Testis (tissue), 3 donors: Measurements from ENCODE around the gene DCST2. TPM values are rescaled to one million over a fixed set of nuclear protein-coding genes. Genes with fewer than 3 reads are reported as not detected.

Experiments
- DNase-seq: peaks from one replicate; pipeline ENCODE4 v3.0.0-alpha.2; 2019
- H3K27ac ChIP-seq, 2 donors: fragments of 200-600 bp; sonication (generic); one replicate each; pipeline ENCODE4 v1.5.1; 2019
- H3K27me3 ChIP-seq: fragments of 200-600 bp; sonication (generic); one replicate; pipeline ENCODE4 v1.5.1; 2019
- H3K36me3 ChIP-seq: fragments of 200-600 bp; sonication (generic); one replicate; pipeline ENCODE4 v1.5.1; 2017; ENCODE audit warnings: low read depth; ENCODE audit errors: missing control alignments
- H3K4me1 ChIP-seq: fragments of 200-600 bp; sonication (generic); one replicate; pipeline ENCODE4 v1.5.1; 2019
- H3K4me3 ChIP-seq, 2 donors: fragments of 200-600 bp; sonication (generic); one replicate each; pipeline ENCODE4 v1.5.1; 2017 to 2019
- H3K9me3 ChIP-seq: fragments of 200-600 bp; sonication (generic); one replicate; pipeline ENCODE4 v1.5.1; 2017
- CTCF ChIP-seq, 3 experiments: fragments of 450-650 bp in 2 of 3; fragments of 200-600 bp in 1 of 3; sonication (generic) in 1 of 3; IDR thresholded peaks; one replicate each; pipeline ENCODE4 v1.5.1; 2016 to 2019; ENCODE audit warnings: antibody characterized with exemption in 3 of 3, mild to moderate bottlenecking in 2 of 3, moderate library complexity in 1 of 3
- POLR2A ChIP-seq: fragments of 450-650 bp; IDR thresholded peaks from one replicate; pipeline ENCODE4 v1.6.1; 2017; ENCODE audit warnings: antibody characterized with exemption, mild to moderate bottlenecking, moderate library complexity
- WGBS, 2 donors: methylation state at CpG; one replicate each; pipeline ENCODE4 v1.1.5; 2018; 5-methylcytosine and 5-hydroxymethylcytosine counted together
- intact Hi-C: fragments of 100-400 bp; cut with DNase I; formaldehyde crosslinking; loops from one replicate; pipeline ENCODE4 v1.15.1; 2023; ENCODE audit warnings: low total_unique reads
- polyA plus RNA-seq: library from polyadenylated mRNA; stranded (reverse); fragments of 350-450 nt; fragmentation: Illumina TruSeq; extraction: RNeasy Lipid Tissue Mini Kit (QIAGEN cat#74804); gene quantifications from one replicate; pipeline ENCODE4 v1.2.3, GENCODE V29; 2014; ENCODE audit warnings: low read depth, low replicate concordance; ENCODE audit not compliant: insufficient read depth
- total RNA-seq, 2 donors: library from RNA; depleted of rRNA; stranded (reverse); fragments of >200 nt; gene quantifications; one replicate each; pipeline ENCODE4 v1.2.3, GENCODE V29; 2016

DCST2 gene
- total and polyA plus RNA-seq, 3 donors from 2014 or later, result 9.9 to 20.4 (median 14.4) TPM

DNA sequence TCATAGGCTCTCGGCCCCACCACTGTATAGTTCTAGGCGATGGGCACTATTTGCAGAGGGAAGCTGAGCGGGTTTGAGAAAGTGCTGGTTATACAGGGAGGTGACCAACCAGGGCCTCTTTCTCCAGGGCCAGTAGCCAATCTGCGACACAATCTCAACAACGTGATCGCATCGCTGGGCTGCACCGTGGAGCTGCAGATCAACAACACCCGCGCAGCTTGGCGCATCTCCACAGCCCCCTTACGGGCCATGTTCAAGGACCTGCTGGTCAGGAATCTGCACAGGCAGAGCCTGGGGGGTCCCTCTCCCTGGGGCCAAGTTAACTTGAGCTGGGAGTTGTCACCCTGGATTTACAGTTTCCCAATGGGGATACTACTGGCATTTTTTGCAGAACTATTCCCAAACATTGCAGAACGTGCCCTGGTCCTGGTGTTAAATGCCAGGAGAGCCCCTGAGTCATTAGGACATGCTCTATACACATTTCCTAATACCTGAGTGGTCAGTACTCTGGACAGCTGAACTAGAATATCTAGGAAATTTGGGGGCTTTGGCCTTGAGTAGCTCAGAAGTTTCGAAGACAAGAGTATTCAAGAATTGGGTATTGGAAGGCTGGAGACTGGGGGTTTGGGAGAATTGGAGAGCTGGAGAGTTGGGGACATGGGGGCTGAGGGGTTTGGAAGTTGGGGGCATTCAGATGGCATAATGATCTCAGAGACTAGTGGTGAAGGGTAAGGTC lies 6.9 kb upstream of the DCST2 start:
- Histone ChIP-seq H3K4me1 (no peaks in the 10 kb centered on the region), H3K4me3 (no peak overlapping the region), H3K36me3 (no peaks in the 10 kb centered on the region), H3K27ac (no peak overlapping the region), H3K9me3 (no peaks in the 10 kb centered on the region), H3K27me3 (no peaks in the 10 kb centered on the region)
- no peak for DNase-seq
- TF ChIP-seq CTCF (IDR thresholded peaks at IDR 0.05) (no peak), POLR2A (no peak)
- intact Hi-C loops, result no loop called here
- 89 to 91% methylated on average over 14 of the region's 14 CpGs for WGBS, 2 donors

DNA sequence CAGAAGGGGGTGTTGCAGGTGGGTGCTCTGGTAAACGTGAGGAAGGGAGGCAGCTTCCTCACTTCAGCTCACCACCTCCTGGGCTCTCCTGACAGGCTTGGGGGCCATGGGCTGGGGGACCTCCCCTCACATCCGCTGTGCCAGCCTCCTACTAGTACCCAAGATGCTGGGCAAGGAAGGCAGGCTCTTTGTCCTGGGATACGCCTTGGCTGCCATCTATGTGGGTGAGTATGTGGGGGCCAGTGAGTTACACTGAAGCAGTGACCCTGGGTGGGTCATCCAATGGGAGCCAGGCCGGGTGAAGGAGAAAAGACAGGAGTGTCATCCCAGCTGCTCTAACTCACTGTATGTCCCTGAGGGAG lies 5.7 kb upstream of the DCST2 start:
- Histone ChIP-seq H3K27me3 (no peaks in the 10 kb centered on the region), H3K9me3 (no peaks in the 10 kb centered on the region), H3K4me1 (no peaks in the 10 kb centered on the region), H3K4me3 (no peak overlapping the region), H3K27ac (no peak overlapping the region), H3K36me3 (no peaks in the 10 kb centered on the region)
- intact Hi-C loops, result no loop called here
- WGBS, 2 donors, result 84% methylated on average over 4 of the region's 4 CpGs
- TF ChIP-seq CTCF (IDR thresholded peaks at IDR 0.05) (no peak), POLR2A (no peak)
- DNase-seq, result no peak

DNA sequence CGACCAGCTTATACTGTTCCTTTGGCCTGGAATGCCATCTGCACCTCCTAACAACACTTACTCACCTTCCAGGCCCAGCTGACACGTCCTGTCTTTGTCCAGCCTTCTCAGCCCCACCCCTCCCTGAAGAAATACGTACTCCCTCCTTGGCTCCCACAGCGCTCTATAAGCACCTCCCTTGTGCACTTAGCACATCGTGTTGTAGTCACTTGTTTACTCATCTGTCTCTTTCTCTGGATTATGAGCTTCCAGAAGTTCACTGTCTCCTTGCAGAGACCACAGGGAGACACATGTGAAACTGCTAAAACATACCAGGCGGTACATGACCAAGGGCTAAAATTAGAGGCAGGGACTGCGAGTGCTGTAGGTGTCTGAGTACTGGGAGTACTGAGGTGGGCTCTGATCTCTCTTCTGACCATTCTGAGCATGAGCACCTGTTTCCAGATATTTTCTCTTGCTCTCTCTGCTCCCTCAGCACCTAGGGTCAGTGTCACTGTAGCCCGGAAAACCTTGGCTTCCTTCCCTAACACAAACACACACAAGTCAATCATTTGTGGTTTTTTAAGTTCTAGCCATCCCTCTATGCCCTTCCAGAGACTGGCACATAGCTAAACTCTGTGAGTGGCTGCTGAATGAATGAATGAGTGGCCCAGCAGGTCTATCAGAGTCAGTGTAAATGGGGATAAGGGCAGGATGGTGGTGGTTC lies 5.2 kb upstream of the DCST2 start:
- TF ChIP-seq POLR2A (no peak), CTCF (IDR thresholded peaks at IDR 0.05) (no peak)
- H3K27ac ChIP-seq, result no peak overlapping the region
- H3K4me3 ChIP-seq, result no peak overlapping the region
- 55 to 64% methylated on average over 8 of the region's 8 CpGs for WGBS, 2 donors
- H3K27me3 ChIP-seq, result no peaks in the 10 kb centered on the region
- intact Hi-C loops, result no loop called here
- no peaks in the 10 kb centered on the region for H3K9me3 ChIP-seq
- H3K36me3 ChIP-seq, result no peaks in the 10 kb centered on the region
- no peak for DNase-seq
- no peaks in the 10 kb centered on the region for H3K4me1 ChIP-seq

DNA sequence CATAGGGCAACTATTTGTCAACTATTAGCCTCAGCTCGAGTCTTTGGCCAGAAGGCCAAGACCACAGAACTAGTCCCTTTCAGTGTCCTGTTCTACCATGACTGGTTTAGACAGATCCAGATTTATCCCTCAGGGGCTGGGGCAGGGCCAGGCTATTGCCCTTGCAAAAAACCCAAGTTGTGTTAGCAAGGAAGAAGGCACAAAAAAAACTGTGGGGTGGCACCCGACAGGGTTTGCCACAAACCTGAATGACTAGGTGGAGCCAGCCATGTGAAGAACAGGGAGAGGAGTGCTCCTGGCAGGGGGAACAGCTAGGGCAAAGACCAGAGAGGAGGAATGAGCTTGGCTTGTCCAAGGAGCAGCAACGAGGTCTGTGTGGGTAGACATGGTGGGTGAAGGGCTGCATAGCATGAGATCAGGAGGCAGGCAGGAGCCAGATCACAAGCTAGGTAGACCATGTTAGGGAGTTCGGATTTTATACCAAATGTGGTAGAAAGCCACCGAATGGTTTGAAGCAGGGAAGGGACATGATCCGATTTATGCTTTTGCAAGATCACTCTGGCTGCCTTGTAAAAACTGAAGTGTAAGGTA lies 4.4 kb upstream of the DCST2 start:
- no peaks in the 10 kb centered on the region for H3K9me3 ChIP-seq
- TF ChIP-seq CTCF (IDR thresholded peaks at IDR 0.05) (no peak), POLR2A (no peak)
- intact Hi-C loops, result no loop called here
- H3K4me1 ChIP-seq, result no peaks in the 10 kb centered on the region
- H3K4me3 ChIP-seq, result no peak overlapping the region
- H3K36me3 ChIP-seq, result no peaks in the 10 kb centered on the region
- H3K27me3 ChIP-seq, result no peaks in the 10 kb centered on the region
- DNase-seq, result no peak
- no peak overlapping the region for H3K27ac ChIP-seq
- 87 to 92% methylated on average over 6 of the region's 6 CpGs for WGBS, 2 donors
